Epidermal melanocyte (primary cell): ENCODE data around the gene B3GNT7.
"Not testable (repeated sequence)": the region's sequence is repeated elsewhere in the genome, so short reads cannot be mapped to it uniquely, and the experiment has no call there.

Source experiments
- DNase-seq: peaks from one replicate; pipeline ENCODE4 v3.0.0; 2011; ENCODE audit warnings: low spot score; ENCODE audit not compliant: insufficient read length

B3GNT7 gene

DNA sequence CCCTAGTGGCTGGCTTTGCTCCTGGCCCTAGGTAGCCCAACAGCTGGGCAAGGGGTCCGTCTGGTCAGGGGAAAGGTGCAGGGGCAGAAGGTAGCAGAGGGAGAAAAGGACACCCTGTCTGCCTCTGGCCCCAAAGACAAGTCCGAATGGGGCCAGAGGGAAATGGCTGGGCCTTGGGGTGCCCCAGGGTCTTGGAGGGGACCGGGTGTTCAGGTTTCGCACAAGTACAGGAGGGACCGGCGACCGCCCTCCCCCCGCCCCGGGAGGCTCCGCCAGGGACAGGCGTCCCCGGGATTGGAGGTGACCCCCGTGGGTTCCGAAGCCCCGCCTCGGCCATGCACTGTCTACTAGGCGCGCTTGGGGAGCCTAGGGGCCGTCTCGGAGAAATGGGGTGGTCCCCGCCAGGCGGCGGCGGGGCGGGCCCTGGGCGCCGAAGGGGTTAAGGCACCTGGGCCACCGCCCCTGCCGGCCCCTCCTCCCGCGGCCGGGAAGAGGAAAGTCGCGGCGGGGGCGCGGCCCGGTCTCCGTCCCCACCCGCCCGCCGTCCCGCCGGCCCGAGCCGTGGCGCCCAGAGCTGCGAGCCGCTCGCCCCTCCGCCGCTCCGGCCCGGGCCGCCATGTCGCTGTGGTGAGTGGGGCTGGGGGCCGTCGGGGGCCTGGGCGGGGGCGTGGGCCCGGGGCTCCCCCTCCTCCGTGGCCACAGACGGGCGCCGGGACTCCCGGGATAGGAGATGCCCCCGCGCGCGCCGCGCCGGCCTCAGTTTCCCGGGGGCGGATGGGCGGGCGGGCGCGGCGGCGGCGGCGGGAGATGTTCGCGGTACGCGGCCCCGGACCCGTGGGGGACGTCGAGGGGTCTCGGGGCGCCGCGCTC is at the start of gene B3GNT7:
B3GNT7 (plus strand) TSS at position 523 of the 870 bp plus-strand sequence; CDS start at position 617, 94 bp downstream.
- DNase-seq, result no peak

DNA sequence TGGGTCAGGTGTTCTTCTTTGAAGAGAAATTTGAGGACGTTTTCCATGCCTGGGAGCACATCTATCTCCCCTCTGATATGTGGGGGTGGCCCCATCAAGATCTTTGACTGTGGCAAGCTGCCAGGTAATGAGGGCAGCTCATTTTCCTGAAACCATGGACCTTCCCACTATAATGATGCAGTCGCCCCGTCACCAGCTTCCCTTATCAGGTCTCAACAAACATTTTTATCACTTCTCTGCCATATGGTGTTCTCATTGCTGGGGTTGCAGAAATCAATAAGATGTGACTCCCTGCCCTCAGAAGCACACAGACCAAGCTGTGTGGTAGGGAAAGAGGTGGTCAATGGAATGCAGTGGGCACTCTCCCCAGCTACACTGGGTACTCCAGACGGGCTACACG is 48.4 kb upstream of the B3GNT7 start:
- no peak for DNase-seq

DNA sequence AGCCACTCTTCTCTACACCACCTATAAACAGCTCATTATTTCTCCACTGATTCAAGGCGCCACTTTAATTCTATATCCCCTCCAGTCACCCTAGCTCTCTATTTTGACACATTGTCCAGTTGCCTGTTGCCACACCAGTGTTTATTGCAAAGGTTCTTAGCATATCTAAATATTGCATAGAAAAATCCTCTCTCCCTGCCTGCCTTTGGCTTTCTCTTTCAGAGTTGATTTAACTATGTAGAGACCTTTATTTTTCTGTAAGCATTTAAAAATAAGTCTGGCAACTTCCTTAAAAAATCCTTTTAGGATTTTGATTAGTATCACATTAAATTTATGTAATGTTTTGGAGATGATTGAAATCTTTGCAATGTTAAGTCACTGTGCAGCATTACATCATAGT is 47.9 kb upstream of the B3GNT7 start:
- no peak for DNase-seq

DNA sequence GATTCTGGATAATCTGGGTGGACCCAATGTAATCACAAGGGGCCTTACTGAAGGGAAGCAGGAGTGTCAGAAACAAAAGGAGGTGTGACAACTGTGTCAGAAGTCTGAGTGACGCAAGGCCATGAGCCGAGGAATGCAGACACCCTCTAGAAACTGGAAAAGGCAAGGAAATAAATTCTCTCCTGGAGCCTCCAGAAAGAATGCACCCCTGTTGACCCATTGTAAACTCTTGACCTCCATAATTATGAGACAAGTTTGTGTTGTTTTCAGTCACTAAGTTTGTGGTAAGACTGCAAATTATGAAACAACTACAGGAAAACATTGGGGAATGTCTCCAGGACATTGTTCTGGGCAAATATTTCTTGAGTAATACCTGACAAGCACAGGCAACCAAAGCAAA is 47.3 kb upstream of the B3GNT7 start:
- no peak for DNase-seq

- DNase-seq, result peak; percentile 46
Observed at GRCh38 chr2:231348704-231349373, 46.7 kb upstream of the B3GNT7 start.

DNA sequence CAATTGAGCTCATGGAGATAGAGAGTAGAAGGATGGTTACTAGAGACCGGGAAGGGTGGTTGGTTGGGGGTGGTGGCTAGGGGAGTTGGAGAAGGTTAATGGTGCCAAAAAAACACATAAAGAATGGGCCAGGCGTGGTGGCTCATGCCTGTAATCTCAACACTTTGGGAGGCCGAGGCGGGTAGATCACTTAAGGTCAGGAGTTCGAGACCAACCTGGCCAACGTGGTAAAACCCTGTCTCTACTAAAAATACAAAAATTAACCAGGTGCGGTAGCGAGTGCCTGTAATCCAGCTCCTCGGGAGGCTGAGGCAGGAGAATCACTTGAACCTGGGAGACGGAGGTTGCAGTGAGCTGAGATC is 46.2 kb upstream of the B3GNT7 start:
- DNase-seq, result not testable (repeated sequence)

DNA sequence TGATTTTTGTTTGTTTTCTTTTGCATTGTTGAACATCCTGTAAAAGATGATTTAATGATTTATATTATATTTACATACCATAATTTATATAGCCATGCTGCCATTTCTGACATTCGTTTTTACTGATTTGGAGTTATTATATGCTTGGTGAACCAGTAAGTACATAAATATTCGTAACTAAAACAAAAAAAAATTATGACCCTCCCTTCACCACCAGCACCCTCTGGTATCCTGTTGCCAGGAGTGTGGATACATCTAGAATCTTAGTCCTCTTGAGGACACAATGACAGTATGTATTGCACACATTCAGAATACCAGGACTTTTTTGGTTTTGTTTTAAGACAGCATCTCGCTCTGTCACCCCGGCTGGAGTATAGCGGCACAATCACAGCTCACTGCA is 43.9 kb upstream of the B3GNT7 start:
- no peak for DNase-seq

DNA sequence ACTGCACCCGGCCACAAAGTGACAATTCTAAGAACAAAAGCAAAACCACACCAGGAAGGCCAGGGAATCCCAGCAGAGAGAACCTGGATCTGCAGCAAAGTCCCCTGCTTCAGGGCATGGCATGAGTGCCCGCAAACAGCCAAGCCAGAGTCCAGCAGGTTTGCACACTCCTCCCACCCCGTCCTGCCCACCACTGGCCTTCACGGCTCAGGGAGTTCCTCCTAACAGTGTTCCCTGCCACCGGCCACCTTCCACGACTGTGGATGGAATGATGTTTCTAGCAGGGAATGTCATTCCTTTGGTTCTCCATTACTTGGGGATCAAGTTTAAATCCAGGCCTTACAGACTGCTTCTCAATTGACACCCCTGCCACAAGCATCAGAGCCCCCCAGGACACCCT is 42.0 kb upstream of the B3GNT7 start:
- no peak for DNase-seq

GRCh38 chr2:231355508-231356465 is 39.7 kb upstream of the B3GNT7 start:
- no peak for DNase-seq

DNA sequence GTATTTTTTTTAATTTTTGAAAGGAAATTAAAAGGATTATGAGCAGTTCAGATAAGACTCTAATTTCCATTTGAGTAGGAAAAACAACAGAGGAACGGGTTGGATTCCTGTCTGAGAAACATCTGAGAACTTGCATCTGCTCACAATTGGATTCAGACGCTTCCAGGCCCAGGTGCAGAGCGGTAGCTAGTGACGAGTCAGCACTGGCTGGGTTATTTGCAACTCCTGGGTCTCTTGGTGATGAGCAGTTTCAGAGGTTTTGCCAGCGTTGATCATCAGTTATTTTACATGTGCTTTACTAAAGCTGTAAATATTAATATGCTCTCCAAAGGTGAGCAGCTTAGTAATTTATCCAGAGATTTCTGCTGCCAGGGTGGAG is 39.1 kb upstream of the B3GNT7 start:
- DNase-seq, result no peak

GRCh38 chr2:231357048-231357447 is 38.5 kb upstream of the B3GNT7 start:
- DNase-seq, result no peak

DNA sequence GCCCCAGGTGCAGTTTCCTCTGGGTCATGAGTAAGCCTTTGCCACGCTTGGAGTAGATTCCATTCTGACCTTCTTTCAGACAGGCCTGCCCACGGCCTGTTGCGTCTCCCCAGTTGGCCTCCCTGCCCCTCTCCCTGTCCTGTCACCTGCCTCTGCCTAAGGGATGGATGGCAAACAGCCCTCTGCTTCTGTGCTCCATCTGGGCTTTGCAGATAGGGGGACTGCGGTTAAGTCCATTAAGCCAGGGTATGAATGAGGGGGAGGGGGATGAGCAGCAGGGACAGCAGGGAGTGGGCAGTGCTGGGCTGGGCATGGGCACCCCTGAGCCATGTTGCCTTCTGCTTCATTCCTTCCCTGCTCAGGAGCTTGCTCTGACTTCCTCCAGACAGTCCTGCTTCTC is 37.6 kb upstream of the B3GNT7 start:
- DNase-seq, result no peak

GRCh38 chr2:231359441-231359840 is 36.1 kb upstream of the B3GNT7 start:
- DNase-seq, result no peak

GRCh38 chr2:231359948-231360347 is 35.6 kb upstream of the B3GNT7 start:
- no peak for DNase-seq

- DNase-seq, result no peak
Observed at GRCh38 chr2:231360401-231360800, 35.1 kb upstream of the B3GNT7 start.

- DNase-seq, result no peak
Observed at GRCh38 chr2:231360881-231361371, 34.6 kb upstream of the B3GNT7 start.

- no peak for DNase-seq
Observed at GRCh38 chr2:231361701-231362554, 33.6 kb upstream of the B3GNT7 start.

DNA sequence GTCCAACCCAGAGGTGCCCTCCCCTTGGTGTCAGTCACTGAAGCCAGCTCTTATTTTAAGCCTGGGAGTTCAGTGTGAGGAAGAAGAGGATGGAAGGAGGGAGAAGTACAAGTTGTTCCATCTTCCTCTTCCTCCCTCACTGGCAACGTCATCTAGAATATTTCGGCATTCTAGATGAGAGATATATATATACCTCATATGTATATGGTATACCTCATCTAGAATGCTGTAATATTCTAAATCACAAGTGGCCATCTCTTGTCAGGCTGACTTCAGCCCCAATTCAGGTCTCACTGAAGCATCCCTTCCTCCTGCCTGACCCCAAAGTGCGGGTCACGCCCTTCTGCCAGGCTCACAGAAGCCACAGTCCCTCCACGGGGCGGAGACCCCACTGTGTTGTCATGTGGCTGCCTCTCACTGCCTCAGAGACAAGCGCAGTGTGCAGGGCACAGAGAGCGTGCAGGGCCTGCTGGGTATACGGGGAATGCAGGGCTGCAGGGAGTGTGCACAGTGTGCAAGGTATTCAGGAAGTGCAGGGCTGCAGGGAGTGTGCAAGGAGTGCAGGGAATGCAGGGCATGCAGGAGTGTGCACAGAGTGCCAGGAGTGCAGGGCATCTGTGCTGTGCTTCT is 32.8 kb upstream of the B3GNT7 start:
- DNase-seq, result no peak

GRCh38 chr2:231364061-231364460 is 31.4 kb upstream of the B3GNT7 start:
- DNase-seq, result no peak
